UCSD-AML1 (cell line): Measurements from ENCODE around the gene BZW1.
A peak's percentile ranks its signal among the peaks of the same experiment; 100 is the strongest.

Experiments used
- DNase-seq: peaks from one replicate; lab custom pipeline; 2025; ENCODE audit not compliant: unreplicated experiment; lab: John Stamatoyannopoulos, UW

BZW1 gene

GRCh38 chr2:200829258-200829655 lies 17.5 kb downstream of the BZW1 start:
- no peak for DNase-seq

GRCh38 chr2:200834701-200835100 lies 23.0 kb downstream of the BZW1 start:
- DNase-seq = no peak

GRCh38 chr2:200839513-200839912 lies 27.8 kb downstream of the BZW1 start:
- no peak for DNase-seq

GRCh38 chr2:200843993-200844948 lies 32.6 kb downstream of the BZW1 start:
- no peak for DNase-seq

GRCh38 chr2:200845194-200845593 lies 33.5 kb downstream of the BZW1 start:
- DNase-seq = no peak

GRCh38 chr2:200845669-200846325 lies 34.1 kb downstream of the BZW1 start:
- DNase-seq = no peak

GRCh38 chr2:200847269-200847668 lies 35.6 kb downstream of the BZW1 start:
- no peak for DNase-seq

- DNase-seq = no peak
These were observed 36.2 kb downstream of the BZW1 start for GRCh38 chr2:200847939-200848338.

- no peak for DNase-seq
These were observed 39.0 kb downstream of the BZW1 start for GRCh38 chr2:200850512-200851256.

GRCh38 chr2:200851398-200852248 lies 39.9 kb downstream of the BZW1 start:
- DNase-seq = no peak

GRCh38 chr2:200852605-200853004 lies 40.9 kb downstream of the BZW1 start:
- DNase-seq = no peak

- DNase-seq = no peak
These were observed 45.1 kb downstream of the BZW1 start for GRCh38 chr2:200856806-200857205.

- no peak for DNase-seq
These were observed 48.5 kb downstream of the BZW1 start for GRCh38 chr2:200860092-200860795.

GRCh38 chr2:200861617-200862155 lies 50.0 kb downstream of the BZW1 start:
- DNase-seq = no peak

GRCh38 chr2:200862532-200863000 lies 50.9 kb downstream of the BZW1 start:
- DNase-seq = no peak

- DNase-seq = no peak
These were observed 52.1 kb downstream of the BZW1 start for GRCh38 chr2:200863782-200864175.

GRCh38 chr2:200864176-200865034 lies 52.7 kb downstream of the BZW1 start, which contains the start of gene CLK1:
CLK1 (minus strand) TSS chr2:200864658; CDS start chr2:200861862, 2,796 bp downstream.
- DNase-seq = peak; percentile 94

- DNase-seq = peak; percentile 37
These were observed 57.3 kb downstream of the BZW1 start for GRCh38 chr2:200869014-200869413.

- DNase-seq = no peak
These were observed 59.4 kb downstream of the BZW1 start for GRCh38 chr2:200871151-200871550.
